A549 (cell line): Measurements from ENCODE around the gene ONECUT3. TPM values are rescaled to one million over a fixed set of nuclear protein-coding genes. Genes with fewer than 3 reads are reported as not detected.

Experiments
- ATAC-seq, 2 experiments: fragments of 200-7000 bp in 1 of 2; fragments of >200 bp in 1 of 2; cut with Nextera tagmentation in 1 of 2; cut with Tn5 transposase in 1 of 2; 3 replicates each; pipeline versions ENCODE4 v1.8.0 to v1.9.1; 2018 to 2020; ENCODE audit warnings: mild to moderate bottlenecking in 1 of 2, moderate library complexity in 1 of 2
- CTCF ChIA-PET: fragments of 300-600 bp; sonication (Branson Sonifier 250); formaldehyde crosslinking; extraction: SDS; loops from one replicate; lab custom pipeline; 2021; ENCODE audit warnings: antibody characterized with exemption, inconsistent platforms; lab: Yijun Ruan, JAX
- POLR2A ChIA-PET: fragments of 350-600 bp; formaldehyde crosslinking; extraction: SDS; loops from one replicate; lab custom pipeline; 2021; ENCODE audit warnings: antibody characterized with exemption, inconsistent platforms; lab: Yijun Ruan, JAX
- DNase-seq, 2 experiments: peaks; one replicate each; pipeline versions ENCODE4 v3.0.0 to v3.0.0-alpha.2; 2011 to 2016; ENCODE audit warnings: low read depth in 1 of 2, low spot score in 1 of 2
- FAIRE-seq: peaks from 2 replicates; lab custom pipeline; 2011; peaks lifted over from hg19 to GRCh38; lab: Jason Lieb, UNC
- H3K27ac ChIP-seq, 2 experiments: fragments of >200 bp; sonication (Bioruptor Twin); formaldehyde crosslinking; 3 replicates each; pipeline ENCODE4 v1.5.1; 2016 to 2017
- H3K4me1 ChIP-seq: fragments of >200 bp; sonication (Bioruptor Twin); formaldehyde crosslinking; 3 replicates; pipeline ENCODE4 v1.6.1; 2016
- H3K4me2 ChIP-seq: fragments of >200 bp; sonication (Bioruptor Twin); formaldehyde crosslinking; 3 replicates; pipeline ENCODE4 v1.6.1; 2016
- H3K4me3 ChIP-seq: fragments of >200 bp; sonication (Bioruptor Twin); formaldehyde crosslinking; 3 replicates; pipeline ENCODE4 v1.5.1; 2016
- H3K9me3 ChIP-seq: fragments of >200 bp; sonication (Bioruptor Twin); formaldehyde crosslinking; 3 replicates; pipeline ENCODE4 v1.6.1; 2016
- ATOH8 ChIP-seq: fragments of 250-450 bp; sonication (Bioruptor Pico); IDR thresholded peaks from 2 replicates; pipeline ENCODE4 v1.5.0; 2020; ENCODE audit warnings: low read depth, mild to moderate bottlenecking, moderate library complexity
- CBX2 ChIP-seq: fragments of 200-600 bp; sonication (generic); IDR thresholded peaks from 2 replicates; pipeline ENCODE4 v1.6.1; 2016; ENCODE audit warnings: low read depth, mild to moderate bottlenecking, borderline replicate concordance
- E2F6 ChIP-seq: IDR thresholded peaks from 2 replicates; pipeline ENCODE4 v1.6.1; 2012; ENCODE audit warnings: low read depth, borderline replicate concordance
- EHF ChIP-seq: fragments of 250-450 bp; sonication (Bioruptor Pico); IDR thresholded peaks from 2 replicates; pipeline ENCODE4 v1.5.0; 2020; ENCODE audit warnings: mild to moderate bottlenecking
- EHMT2 ChIP-seq: fragments of 200-600 bp; sonication (generic); IDR thresholded peaks from 2 replicates; pipeline ENCODE4 v1.6.1; 2016; ENCODE audit warnings: antibody characterized with exemption, low read depth, mild to moderate bottlenecking, moderate library complexity
- EP300 ChIP-seq, 2 experiments: fragments of >200 bp; sonication (Bioruptor Twin); formaldehyde crosslinking; IDR thresholded peaks; 2 replicates in 1 of 2; 3 replicates in 1 of 2; pipeline ENCODE4 v1.6.1; 2016 to 2017
- FOSL2 ChIP-seq, 2 experiments: fragments of 450-650 bp in 1 of 2; fragments of >200 bp in 1 of 2; sonication (Bioruptor Twin) in 1 of 2; formaldehyde crosslinking; IDR thresholded peaks; 2 replicates each; pipeline versions ENCODE4 v1.5.0 to v1.6.1; 2016 to 2020; ENCODE audit warnings: mild to moderate bottlenecking in 1 of 2, moderate library complexity in 1 of 2
- FOXS1 ChIP-seq: fragments of 250-450 bp; sonication (Bioruptor Pico); IDR thresholded peaks from 2 replicates; pipeline ENCODE4 v1.5.0; 2020; ENCODE audit warnings: mild to moderate bottlenecking, moderate library complexity
- HDAC2 ChIP-seq: fragments of 200-600 bp; sonication (generic); IDR thresholded peaks from 2 replicates; pipeline ENCODE4 v1.6.1; 2016
- HEYL ChIP-seq: fragments of 250-450 bp; sonication (Bioruptor Pico); IDR thresholded peaks from 2 replicates; pipeline ENCODE4 v1.8.0; 2021; ENCODE audit warnings: mild to moderate bottlenecking, moderate library complexity
- HOXA7 ChIP-seq: fragments of 250-450 bp; sonication (Bioruptor Pico); IDR thresholded peaks from 2 replicates; pipeline ENCODE4 v1.5.0; 2020; ENCODE audit warnings: mild to moderate bottlenecking, moderate library complexity
- HOXB13 ChIP-seq: fragments of 250-450 bp; sonication (Bioruptor Pico); IDR thresholded peaks from 2 replicates; pipeline ENCODE4 v1.5.0; 2020; ENCODE audit warnings: low read depth, mild to moderate bottlenecking, moderate library complexity
- KDM5A ChIP-seq: fragments of 200-600 bp; sonication (generic); IDR thresholded peaks from 2 replicates; pipeline ENCODE4 v1.6.1; 2016; ENCODE audit warnings: antibody characterized with exemption, mild to moderate bottlenecking
- MAFK ChIP-seq: fragments of 450-650 bp; IDR thresholded peaks from 2 replicates; pipeline ENCODE4 v1.6.1; 2014; ENCODE audit not compliant: partially characterized antibody
- MYC ChIP-seq: IDR thresholded peaks from 2 replicates; pipeline ENCODE4 v1.6.1; 2012; ENCODE audit warnings: mild to moderate bottlenecking, inconsistent platforms, low read length, improper control_type of control experiment, borderline replicate concordance
- NFE2L2 ChIP-seq: fragments of 150-350 bp; conservative IDR thresholded peaks from 2 replicates; pipeline ENCODE4 v1.6.1; 2014; ENCODE audit warnings: low read length
- NR3C1 ChIP-seq: fragments of >200 bp; sonication (Bioruptor Twin); formaldehyde crosslinking; IDR thresholded peaks from 3 replicates; pipeline ENCODE4 v1.6.1; 2017
- RAD21 ChIP-seq, 2 experiments: fragments of >200 bp in 1 of 2; sonication (Bioruptor Twin) in 1 of 2; formaldehyde crosslinking in 1 of 2; IDR thresholded peaks in 1 of 2; conservative IDR thresholded peaks in 1 of 2; 2 replicates in 1 of 2; 3 replicates in 1 of 2; pipeline ENCODE4 v1.6.1; 2012 to 2018; ENCODE audit warnings: inconsistent platforms in 1 of 2
- RARB ChIP-seq: fragments of 250-450 bp; sonication (Bioruptor Pico); IDR thresholded peaks from 2 replicates; pipeline ENCODE4 v1.8.0; 2021; ENCODE audit warnings: mild to moderate bottlenecking, moderate library complexity
- SREBF2 ChIP-seq: fragments of 450-650 bp; IDR thresholded peaks from 2 replicates; pipeline ENCODE4 v1.6.1; 2014; ENCODE audit warnings: mild to moderate bottlenecking, moderate library complexity
- TFCP2L1 ChIP-seq: fragments of 250-450 bp; sonication (Bioruptor Pico); IDR thresholded peaks from 2 replicates; pipeline ENCODE4 v1.5.0; 2021; ENCODE audit warnings: mild to moderate bottlenecking
- ZFP36 ChIP-seq: fragments of 450-650 bp; IDR thresholded peaks from 2 replicates; pipeline ENCODE4 v1.6.1; 2014; ENCODE audit warnings: borderline replicate concordance; ENCODE audit not compliant: partially characterized antibody
- WGBS: methylation state at CpG from one replicate; pipeline ENCODE4 v1.1.6; 2017; ENCODE audit errors: missing lambda C conversion rate; 5-methylcytosine and 5-hydroxymethylcytosine counted together
- polyA plus RNA-seq, 4 experiments: library from polyadenylated mRNA; depleted of rRNA in 3 of 4; stranded (reverse); fragments of >200 nt; fragmentation: RNase III in 1 of 4; extraction: RNeasy Plus Mini Kit Qiagen cat#74134 plus additional on column Dnase treatment in 1 of 4; gene quantifications; 2 replicates in 3 of 4; 3 replicates in 1 of 4; pipeline ENCODE4 v1.2.3, GENCODE V29; 2011 to 2017
- TF ChIP-seq, protein P1 (sequence below): fragments of 250-450 bp; sonication (Bioruptor Pico); IDR thresholded peaks from 2 replicates; pipeline ENCODE4 v1.5.0; 2021; ENCODE audit warnings: mild to moderate bottlenecking, moderate library complexity, borderline replicate concordance
- TF ChIP-seq, protein P2 (sequence below): fragments of >200 bp; sonication (Bioruptor Twin); formaldehyde crosslinking; IDR thresholded peaks from 2 replicates; pipeline ENCODE4 v1.6.1; 2016

The ONECUT3 gene
- polyA plus RNA-seq, 2 of the 4 experiments (the other 2 are of a cell fraction), result 0.01 TPM; not detected in 1

DNA sequence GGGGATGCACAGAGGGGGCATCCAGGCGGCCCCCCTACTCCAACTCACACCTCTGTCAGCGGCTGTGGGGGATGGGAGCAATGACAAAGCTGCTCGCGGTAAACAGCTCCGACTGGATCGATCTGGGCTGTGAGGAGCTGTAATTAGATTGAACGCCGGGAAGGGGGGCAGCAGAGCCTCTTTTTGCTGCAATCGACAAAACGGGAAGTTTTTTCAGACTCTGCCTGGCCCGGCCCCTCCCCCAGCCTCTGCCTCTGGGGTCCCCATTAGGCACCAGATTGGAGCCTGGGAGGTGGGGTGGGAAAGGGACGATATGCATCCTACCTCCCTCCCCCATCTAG is 16.3 kb downstream of the ONECUT3 start:
- Histone ChIP-seq H3K27ac (no peak overlapping the region), H3K9me3 (peaks cover 22% of the 10 kb centered on the region), H3K4me3 (no peak overlapping the region), H3K4me1 (no peaks in the 10 kb centered on the region), H3K4me2 (no peak overlapping the region)
- ATAC-seq (no peak), DNase-seq (no peak), FAIRE-seq (no peak)
- 13% methylated on average over 8 of the region's 12 CpGs for WGBS
- ChIA-PET POLR2A (no interaction called here), CTCF (interaction anchor here (0.7 to 1.4 kb wide), 7 partner anchors 11 to 97 kb away, joined by 3 to 4 read pairs (median 3); no protein-coding TSS in a partner anchor)
- TF ChIP-seq EHMT2 (no peak), RAD21 (conservative IDR thresholded peaks at IDR 0.05 in 1 of 2, IDR thresholded peaks at IDR 0.05 in 1 of 2) (no peak), NFE2L2 (no peak), MAFK (no peak), FOSL2 (IDR thresholded peaks at IDR 0.05) (no peak), FOSL2 (CRISPR knock-in tag; IDR thresholded peaks at IDR 0.05) (no peak), HEYL (CRISPR knock-in tag) (no peak)

GRCh38 chr19:1770866-1771576 is 17.7 kb downstream of the ONECUT3 start:
- H3K4me1 ChIP-seq, result no peaks in the 10 kb centered on the region

GRCh38 chr19:1773184-1773583 is 19.9 kb downstream of the ONECUT3 start:
- 28% methylated on average over 5 of the region's 8 CpGs for WGBS
- Histone ChIP-seq H3K4me1 (no peaks in the 10 kb centered on the region), H3K4me2 (no peak overlapping the region), H3K4me3 (no peak overlapping the region), H3K9me3 (peaks cover 30% of the 10 kb centered on the region), H3K27ac (no peak overlapping the region; a peak in 1 of 6 replicates)
- TF ChIP-seq ATOH8 (CRISPR knock-in tag) (no peak), TFCP2L1 (CRISPR knock-in tag) (no peak), FOXS1 (CRISPR knock-in tag) (no peak), NR3C1 (no peak), HOXB13 (CRISPR knock-in tag) (no peak), ZFP36 (no peak), MYC (no peak), CBX2 (no peak), HOXA7 (no peak), KDM5A (no peak), EHF (CRISPR knock-in tag) (no peak)
- TF ChIP-seq, protein P1, sequence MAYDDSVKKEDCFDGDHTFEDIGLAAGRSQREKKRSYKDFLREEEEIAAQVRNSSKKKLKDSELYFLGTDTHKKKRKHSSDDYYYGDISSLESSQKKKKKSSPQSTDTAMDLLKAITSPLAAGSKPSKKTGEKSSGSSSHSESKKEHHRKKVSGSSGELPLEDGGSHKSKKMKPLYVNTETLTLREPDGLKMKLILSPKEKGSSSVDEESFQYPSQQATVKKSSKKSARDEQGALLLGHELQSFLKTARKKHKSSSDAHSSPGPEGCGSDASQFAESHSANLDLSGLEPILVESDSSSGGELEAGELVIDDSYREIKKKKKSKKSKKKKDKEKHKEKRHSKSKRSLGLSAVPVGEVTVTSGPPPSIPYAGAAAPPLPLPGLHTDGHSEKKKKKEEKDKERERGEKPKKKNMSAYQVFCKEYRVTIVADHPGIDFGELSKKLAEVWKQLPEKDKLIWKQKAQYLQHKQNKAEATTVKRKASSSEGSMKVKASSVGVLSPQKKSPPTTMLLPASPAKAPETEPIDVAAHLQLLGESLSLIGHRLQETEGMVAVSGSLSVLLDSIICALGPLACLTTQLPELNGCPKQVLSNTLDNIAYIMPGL (CRISPR knock-in tag), result no peak
- TF ChIP-seq, protein P2, sequence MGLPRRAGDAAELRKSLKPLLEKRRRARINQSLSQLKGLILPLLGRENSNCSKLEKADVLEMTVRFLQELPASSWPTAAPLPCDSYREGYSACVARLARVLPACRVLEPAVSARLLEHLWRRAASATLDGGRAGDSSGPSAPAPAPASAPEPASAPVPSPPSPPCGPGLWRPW, result no peak
- ChIA-PET POLR2A (no interaction called here), CTCF (interaction anchor here (0.7 to 1.9 kb wide), 6 partner anchors 8 to 227 kb away, joined by 3 to 6 read pairs (median 3); no protein-coding TSS in a partner anchor)
- FAIRE-seq, result no peak
- DNase-seq, result no peak
- ATAC-seq, result peak in 1 of 2 experiments; percentile 16; a peak in 3 of 6 replicates

More at GRCh38 chr19:1770866-1771576, 17.7 kb downstream of the ONECUT3 start:
- CTCF ChIA-PET, result interaction anchor here (0.7 to 2.2 kb wide), 8 partner anchors 12 to 164 kb away, joined by 3 to 16 read pairs (median 3); no protein-coding TSS in a partner anchor
- no peak for DNase-seq
- no peak for FAIRE-seq
- TF ChIP-seq, protein P1 (CRISPR knock-in tag), result no peak
- TF ChIP-seq MYC (no peak), SREBF2 (no peak), HDAC2 (peak; percentile 64; the same call in 1 of the 2 replicates), EP300 (IDR thresholded peaks at IDR 0.05) (no peak), E2F6 (no peak), RARB (CRISPR knock-in tag) (no peak)
- TF ChIP-seq, all 56 proteins: peak for 1
- H3K9me3 ChIP-seq, result peaks cover 30% of the 10 kb centered on the region
- no peak for ATAC-seq
- POLR2A ChIA-PET, result no interaction called here
- no peak overlapping the region for H3K27ac ChIP-seq
- WGBS, result 26% methylated on average over 4 of the region's 4 CpGs
- no peak overlapping the region for H3K4me2 ChIP-seq
- no peak overlapping the region for H3K4me3 ChIP-seq
